IMR-90 (cell line): ENCODE data around the gene CCHCR1. TPM values are rescaled to one million over a fixed set of nuclear protein-coding genes. Genes with fewer than 3 reads are reported as not detected.

Experiments used
- ATAC-seq: fragments of 200-7000 bp; cut with Tn5 transposase; 2 replicates; pipeline ENCODE4 v1.9.1; 2020; ENCODE audit warnings: low read depth, mild to moderate bottlenecking, moderate library complexity
- BruUV-seq: library from RNA; stranded (reverse); fragments of 400-500 nt; replicated peaks from 2 replicates; lab custom pipeline; 2021; lab: Mats Ljungman, UMichigan
- CTCF ChIA-PET: fragments of 300-600 bp; formaldehyde crosslinking; extraction: SDS; loops from one replicate; lab custom pipeline; 2021; ENCODE audit warnings: antibody characterized with exemption; lab: Yijun Ruan, JAX
- POLR2A ChIA-PET: fragments of 300-600 bp; sonication (Branson Sonifier 250); formaldehyde crosslinking; loops from one replicate; lab custom pipeline; 2022; ENCODE audit warnings: antibody characterized with exemption; ENCODE audit not compliant: unreplicated experiment; lab: Charles Lee
- DNase-seq: peaks from one replicate; pipeline ENCODE4 v3.0.0; 2013
- H2AFZ ChIP-seq: replicated peaks from 2 replicates; pipeline ENCODE3; 2013; ENCODE audit warnings: low read length, mild to moderate bottlenecking; ENCODE audit not compliant: poor library complexity
- H2AK5ac ChIP-seq: 2 replicates; pipeline ENCODE4 v1.6.1; 2013; ENCODE audit warnings: low read depth, low read length, inconsistent platforms
- H2AK9ac ChIP-seq: replicated peaks from 2 replicates; pipeline ENCODE3; 2013; ENCODE audit warnings: mild to moderate bottlenecking, low read depth, low read length, moderate library complexity; ENCODE audit not compliant: poor library complexity
- H2BK120ac ChIP-seq: 2 replicates; pipeline ENCODE4 v1.6.1; 2013; ENCODE audit warnings: low read depth, low read length, inconsistent platforms
- H2BK15ac ChIP-seq: 3 replicates; pipeline ENCODE4 v1.6.1; 2013; ENCODE audit warnings: low read depth, low read length, inconsistent platforms
- H2BK20ac ChIP-seq: 2 replicates; pipeline ENCODE4 v1.6.1; 2013; ENCODE audit warnings: low read depth, mild to moderate bottlenecking, inconsistent platforms, low read length, moderate library complexity
- H2BK5ac ChIP-seq: 2 replicates; pipeline ENCODE4 v1.6.1; 2013; ENCODE audit warnings: mild to moderate bottlenecking, low read depth, low read length, inconsistent platforms; ENCODE audit not compliant: poor library complexity, severe bottlenecking
- H3K14ac ChIP-seq: replicated peaks from 2 replicates; pipeline ENCODE4 v1.6.1; 2013; ENCODE audit warnings: low read depth, low read length, inconsistent platforms
- H3K18ac ChIP-seq: 2 replicates; pipeline ENCODE4 v1.6.1; 2013; ENCODE audit warnings: low read depth, low read length, control low read depth
- H3K23ac ChIP-seq: 2 replicates; pipeline ENCODE4 v1.6.1; 2013; ENCODE audit warnings: low read depth, low read length, inconsistent platforms
- H3K27ac ChIP-seq: 2 replicates; pipeline ENCODE4 v1.5.1; 2013; ENCODE audit warnings: mild to moderate bottlenecking, control low read depth, low read length; ENCODE audit not compliant: insufficient read depth
- H3K27me3 ChIP-seq: 2 replicates; pipeline ENCODE4 v1.6.1; 2013; ENCODE audit warnings: low read length; ENCODE audit not compliant: control insufficient read depth, insufficient read depth
- H3K36me3 ChIP-seq: 2 replicates; pipeline ENCODE4 v1.6.1; 2013; ENCODE audit warnings: low read length, mixed read lengths; ENCODE audit not compliant: control insufficient read depth, insufficient read depth
- H3K4ac ChIP-seq: 2 replicates; pipeline ENCODE4 v1.6.1; 2013; ENCODE audit warnings: low read depth, low read length, inconsistent platforms
- H3K4me1 ChIP-seq: 2 replicates; pipeline ENCODE4 v1.6.1; 2013; ENCODE audit warnings: low read length, mixed read lengths; ENCODE audit not compliant: control insufficient read depth, insufficient read depth
- H3K4me2 ChIP-seq: 2 replicates; pipeline ENCODE4 v1.6.1; 2013; ENCODE audit warnings: low read depth, mild to moderate bottlenecking, control low read depth, low read length, moderate library complexity
- H3K4me3 ChIP-seq: 2 replicates; pipeline ENCODE4 v1.5.1; 2013; ENCODE audit warnings: low read depth, mild to moderate bottlenecking, control low read depth, low read length, moderate library complexity; ENCODE audit not compliant: insufficient read depth
- H3K56ac ChIP-seq: 2 replicates; pipeline ENCODE4 v1.6.1; 2013; ENCODE audit warnings: low read length, inconsistent platforms; ENCODE audit not compliant: insufficient read depth; ENCODE audit errors: extremely low read depth
- H3K79me1 ChIP-seq, 2 experiments: 2 replicates each; pipeline ENCODE4 v1.6.1; 2013; ENCODE audit warnings: low read length in 2 of 2, inconsistent platforms in 1 of 2, low read depth in 1 of 2
- H3K9ac ChIP-seq: 2 replicates; pipeline ENCODE4 v1.6.1; 2013; ENCODE audit warnings: low read depth, low read length, control low read depth
- H3K9me1 ChIP-seq: 2 replicates; pipeline ENCODE4 v1.6.1; 2013; ENCODE audit warnings: low read length, inconsistent platforms; ENCODE audit not compliant: insufficient read depth
- H3K9me3 ChIP-seq: 2 replicates; pipeline ENCODE4 v1.6.1; 2013; ENCODE audit warnings: low read length; ENCODE audit not compliant: control insufficient read depth, insufficient read depth
- H4K20me1 ChIP-seq: 2 replicates; pipeline ENCODE4 v1.6.1; 2013; ENCODE audit warnings: low read length, inconsistent platforms; ENCODE audit not compliant: insufficient read depth
- H4K5ac ChIP-seq: 2 replicates; pipeline ENCODE4 v1.6.1; 2013; ENCODE audit warnings: mild to moderate bottlenecking, low read depth, low read length, control low read depth
- H4K8ac ChIP-seq, 2 experiments: 2 replicates each; pipeline ENCODE4 v1.6.1; 2013; ENCODE audit warnings: low read depth in 2 of 2, low read length in 2 of 2, control low read depth in 1 of 2, inconsistent platforms in 1 of 2
- H4K91ac ChIP-seq: 2 replicates; pipeline ENCODE4 v1.6.1; 2013; ENCODE audit warnings: low read depth, low read length, inconsistent platforms; ENCODE audit not compliant: insufficient read depth
- CEBPB ChIP-seq: IDR thresholded peaks from 2 replicates; pipeline ENCODE4 v1.6.1; 2012; ENCODE audit warnings: low read depth, low read length, improper control_type of control experiment
- FOS ChIP-seq: fragments of 150-350 bp; IDR thresholded peaks from 2 replicates; pipeline ENCODE4 v1.6.1; 2016; ENCODE audit warnings: low read depth, low read length
- MAFK ChIP-seq: IDR thresholded peaks from 2 replicates; pipeline ENCODE4 v1.6.1; 2012; ENCODE audit warnings: low read depth, low read length, improper control_type of control experiment
- MAZ ChIP-seq: IDR thresholded peaks from 2 replicates; pipeline ENCODE4 v1.6.1; 2012; ENCODE audit warnings: low read depth, mild to moderate bottlenecking, low read length, improper control_type of control experiment, moderate library complexity, borderline replicate concordance
- POLR2A ChIP-seq: IDR thresholded peaks from 2 replicates; pipeline ENCODE4 v1.6.1; 2012; ENCODE audit warnings: mild to moderate bottlenecking, low read depth, low read length
- RFX5 ChIP-seq: IDR thresholded peaks from 2 replicates; pipeline ENCODE4 v1.8.0; 2012; ENCODE audit warnings: low read depth, mild to moderate bottlenecking, low read length, moderate library complexity
- SMC3 ChIP-seq: fragments of 150-350 bp; IDR thresholded peaks from 2 replicates; pipeline ENCODE4 v1.6.1; 2016; ENCODE audit warnings: low read depth, mild to moderate bottlenecking, antibody characterized with exemption, low read length, moderate library complexity
- WGBS, 2 experiments: methylation state at CpG; one replicate each; pipeline versions ENCODE4 v1.1.5 to v1.1.7; 2013; ENCODE audit warnings: missing lambda C conversion rate in 2 of 2; ENCODE audit not compliant: insufficient read length in 1 of 2; ENCODE audit errors: extremely low coverage in 2 of 2; 5-methylcytosine and 5-hydroxymethylcytosine counted together
- dilution Hi-C: fragments of 300-500 bp; cut with HindIII; formaldehyde crosslinking; loops from one replicate; pipeline ENCODE4 v1.14.3; 2018; ENCODE audit warnings: low sequenced_read_pairs; ENCODE audit not compliant: unreplicated experiment
- in situ Hi-C: fragments of 300-500 bp; cut with MboI; formaldehyde crosslinking; loops from 3 replicates; pipeline ENCODE4 v1.14.3; 2019; ENCODE audit warnings: low sequenced_read_pairs, inconsistent platforms, mixed read lengths
- intact Hi-C: fragments of 100-400 bp; cut with micrococcal nuclease; formaldehyde crosslinking; loops from 2 replicates; pipeline ENCODE4 v1.10.0; 2022
- polyA plus RNA-seq, 3 experiments: library from polyadenylated mRNA; depleted of rRNA; stranded (reverse); fragments of >200 nt; gene quantifications; 2 replicates each; pipeline ENCODE4 v1.2.3, GENCODE V29; 2012; ENCODE audit warnings: low replicate concordance in 1 of 3
- total RNA-seq: library from RNA; depleted of rRNA; stranded (reverse); fragments of >200 nt; gene quantifications from 2 replicates; pipeline ENCODE4 v1.2.3, GENCODE V29; 2012
- TF ChIP-seq, protein P1 (sequence below): conservative IDR thresholded peaks from 2 replicates; pipeline ENCODE4 v1.5.1; 2012; ENCODE audit warnings: mild to moderate bottlenecking, low read depth, low read length, improper control_type of control experiment
- TF ChIP-seq, protein P2 (sequence below): fragments of 150-350 bp; IDR thresholded peaks from 2 replicates; pipeline ENCODE4 v1.6.1; 2017; ENCODE audit warnings: mild to moderate bottlenecking, antibody characterized with exemption, low read length, low read depth

The CCHCR1 gene
- total and polyA plus RNA-seq, 2 of the 4 experiments (the other 2 are of a cell fraction) = 13.1 to 22.0 TPM

DNA sequence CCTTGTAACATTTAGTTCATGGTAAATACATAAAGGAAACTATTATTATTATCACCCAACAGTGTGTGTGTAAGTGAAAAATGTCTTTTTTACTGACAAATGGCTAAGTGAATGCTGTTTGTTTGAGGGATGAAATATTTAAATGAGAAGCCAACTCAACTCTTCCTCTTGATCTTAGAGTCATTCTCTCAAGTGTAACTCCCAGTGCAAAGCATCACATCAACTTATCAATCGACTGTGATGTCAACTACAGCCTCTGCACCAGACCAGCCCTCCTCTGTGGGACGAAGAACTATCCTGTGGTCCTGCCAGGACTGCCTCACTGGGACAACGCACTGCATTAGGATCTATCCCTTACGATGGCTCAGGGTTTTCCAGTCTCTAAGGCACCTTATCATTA, 50.5 kb downstream of the CCHCR1 start:
- DNase-seq = no peak
- in situ Hi-C loops = no loop called here

More for the DNA sequence above, 50.5 kb downstream of the CCHCR1 start:
- Histone ChIP-seq H3K36me3 (no peaks in the 10 kb centered on the region), H2BK5ac (no peak overlapping the region), H3K27ac (no peak overlapping the region), H4K20me1 (no peaks in the 10 kb centered on the region), H3K18ac (no peak overlapping the region), H4K8ac (no peak overlapping the region), H3K9me1 (no peaks in the 10 kb centered on the region; the same call in 1 of the 2 replicates), H4K91ac (no peak overlapping the region), H2AK5ac (no peak overlapping the region), H3K23ac (no peak overlapping the region), H3K4ac (no peak overlapping the region), H3K4me2 (no peak overlapping the region), H3K4me3 (no peak overlapping the region), H2BK120ac (no peak overlapping the region), H3K14ac (no peak overlapping the region), H2BK15ac (no peak overlapping the region), H3K27me3 (peaks cover 38% of the 10 kb centered on the region), H3K9me3 (no peaks in the 10 kb centered on the region), H3K9ac (no peak overlapping the region), H3K4me1 (no peaks in the 10 kb centered on the region), H2AK9ac (no peak overlapping the region), H2AFZ (no peak overlapping the region), H4K5ac (no peak overlapping the region), H3K79me1 (no peaks in the 10 kb centered on the region), H2BK20ac (no peak overlapping the region), H3K56ac (no peak overlapping the region)
- intact Hi-C loops (no loop called here), dilution Hi-C loops (no loop called here)
- ChIA-PET POLR2A (no interaction called here), CTCF (no interaction called here)
- no peak for ATAC-seq
- TF ChIP-seq RFX5 = no peak
- TF ChIP-seq, protein P1, sequence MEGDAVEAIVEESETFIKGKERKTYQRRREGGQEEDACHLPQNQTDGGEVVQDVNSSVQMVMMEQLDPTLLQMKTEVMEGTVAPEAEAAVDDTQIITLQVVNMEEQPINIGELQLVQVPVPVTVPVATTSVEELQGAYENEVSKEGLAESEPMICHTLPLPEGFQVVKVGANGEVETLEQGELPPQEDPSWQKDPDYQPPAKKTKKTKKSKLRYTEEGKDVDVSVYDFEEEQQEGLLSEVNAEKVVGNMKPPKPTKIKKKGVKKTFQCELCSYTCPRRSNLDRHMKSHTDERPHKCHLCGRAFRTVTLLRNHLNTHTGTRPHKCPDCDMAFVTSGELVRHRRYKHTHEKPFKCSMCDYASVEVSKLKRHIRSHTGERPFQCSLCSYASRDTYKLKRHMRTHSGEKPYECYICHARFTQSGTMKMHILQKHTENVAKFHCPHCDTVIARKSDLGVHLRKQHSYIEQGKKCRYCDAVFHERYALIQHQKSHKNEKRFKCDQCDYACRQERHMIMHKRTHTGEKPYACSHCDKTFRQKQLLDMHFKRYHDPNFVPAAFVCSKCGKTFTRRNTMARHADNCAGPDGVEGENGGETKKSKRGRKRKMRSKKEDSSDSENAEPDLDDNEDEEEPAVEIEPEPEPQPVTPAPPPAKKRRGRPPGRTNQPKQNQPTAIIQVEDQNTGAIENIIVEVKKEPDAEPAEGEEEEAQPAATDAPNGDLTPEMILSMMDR = no peak
- TF ChIP-seq MAFK = no peak
- no peak for TF ChIP-seq SMC3
- no peak for TF ChIP-seq FOS
- TF ChIP-seq MAZ = no peak
- TF ChIP-seq, protein P2, sequence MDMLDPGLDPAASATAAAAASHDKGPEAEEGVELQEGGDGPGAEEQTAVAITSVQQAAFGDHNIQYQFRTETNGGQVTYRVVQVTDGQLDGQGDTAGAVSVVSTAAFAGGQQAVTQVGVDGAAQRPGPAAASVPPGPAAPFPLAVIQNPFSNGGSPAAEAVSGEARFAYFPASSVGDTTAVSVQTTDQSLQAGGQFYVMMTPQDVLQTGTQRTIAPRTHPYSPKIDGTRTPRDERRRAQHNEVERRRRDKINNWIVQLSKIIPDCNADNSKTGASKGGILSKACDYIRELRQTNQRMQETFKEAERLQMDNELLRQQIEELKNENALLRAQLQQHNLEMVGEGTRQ = no peak
- TF ChIP-seq POLR2A = no peak
- no peak for TF ChIP-seq CEBPB
- BruUV-seq = no TSS peak
- WGBS, 2 experiments = no CpG with 5 or more reads among the region's 4 CpGs
